HPDE6-E6E7 (cell line): ENCODE data around the gene PERM1.
"Not testable (repeated sequence)": the region's sequence is repeated elsewhere in the genome, so short reads cannot be mapped to it uniquely, and the experiment has no call there.

ENCODE experiments used
- DNase-seq: peaks from one replicate; pipeline ENCODE4 v3.0.0; 2011; ENCODE audit warnings: missing footprints; ENCODE audit errors: extremely low spot score

Gene PERM1, protein sequence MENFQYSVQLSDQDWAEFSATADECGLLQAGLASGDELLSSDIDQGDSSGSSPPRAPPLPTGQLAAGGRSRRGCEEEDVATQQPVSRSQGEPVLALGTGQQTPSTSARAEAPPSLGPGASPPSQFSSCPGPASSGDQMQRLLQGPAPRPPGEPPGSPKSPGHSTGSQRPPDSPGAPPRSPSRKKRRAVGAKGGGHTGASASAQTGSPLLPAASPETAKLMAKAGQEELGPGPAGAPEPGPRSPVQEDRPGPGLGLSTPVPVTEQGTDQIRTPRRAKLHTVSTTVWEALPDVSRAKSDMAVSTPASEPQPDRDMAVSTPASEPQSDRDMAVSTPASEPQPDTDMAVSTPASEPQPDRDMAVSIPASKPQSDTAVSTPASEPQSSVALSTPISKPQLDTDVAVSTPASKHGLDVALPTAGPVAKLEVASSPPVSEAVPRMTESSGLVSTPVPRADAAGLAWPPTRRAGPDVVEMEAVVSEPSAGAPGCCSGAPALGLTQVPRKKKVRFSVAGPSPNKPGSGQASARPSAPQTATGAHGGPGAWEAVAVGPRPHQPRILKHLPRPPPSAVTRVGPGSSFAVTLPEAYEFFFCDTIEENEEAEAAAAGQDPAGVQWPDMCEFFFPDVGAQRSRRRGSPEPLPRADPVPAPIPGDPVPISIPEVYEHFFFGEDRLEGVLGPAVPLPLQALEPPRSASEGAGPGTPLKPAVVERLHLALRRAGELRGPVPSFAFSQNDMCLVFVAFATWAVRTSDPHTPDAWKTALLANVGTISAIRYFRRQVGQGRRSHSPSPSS

DNA sequence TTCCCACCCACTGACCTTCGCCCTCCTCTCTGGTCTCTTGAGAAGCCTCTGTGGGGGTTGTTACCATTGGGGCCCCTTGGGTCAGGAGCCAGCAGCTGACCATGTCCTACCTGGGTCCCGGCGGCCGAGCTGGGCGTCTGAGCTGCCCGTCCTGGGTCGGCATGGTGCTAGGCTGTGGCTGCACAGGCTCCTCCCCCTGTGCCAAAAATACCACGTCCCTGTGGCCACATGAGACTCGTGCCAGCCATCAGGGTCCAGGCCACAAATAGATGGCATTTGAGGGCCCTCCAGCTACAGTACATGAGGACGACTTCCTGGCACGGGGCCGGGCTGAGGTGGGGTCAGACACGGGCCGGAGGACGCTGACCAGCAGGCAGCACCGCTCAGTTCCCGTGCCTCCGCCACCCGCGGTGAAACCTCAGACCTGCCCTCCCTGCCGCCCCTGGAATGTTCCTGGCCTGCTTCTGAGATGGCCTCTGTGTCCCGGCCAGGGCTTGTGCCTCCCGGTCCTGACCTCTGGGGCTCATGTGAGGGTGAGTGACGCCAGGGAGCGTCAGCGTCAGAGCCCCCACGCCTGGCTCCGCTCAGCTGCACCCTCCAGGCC lies at the start of gene PERM1:
Gene PERM1, minus strand, starts transcription at position 139 of the 604 bp plus-strand sequence. CDS start 1,064 bp downstream, outside the sequence.
- no peak for DNase-seq

GRCh38 chr1:1030867-1031658 lies 49.2 kb upstream of the PERM1 start:
- not testable (repeated sequence) for DNase-seq

GRCh38 chr1:1027791-1028190 lies 45.9 kb upstream of the PERM1 start:
- DNase-seq, result no peak

GRCh38 chr1:1026599-1027413 lies 44.9 kb upstream of the PERM1 start:
- DNase-seq, result no peak

DNA sequence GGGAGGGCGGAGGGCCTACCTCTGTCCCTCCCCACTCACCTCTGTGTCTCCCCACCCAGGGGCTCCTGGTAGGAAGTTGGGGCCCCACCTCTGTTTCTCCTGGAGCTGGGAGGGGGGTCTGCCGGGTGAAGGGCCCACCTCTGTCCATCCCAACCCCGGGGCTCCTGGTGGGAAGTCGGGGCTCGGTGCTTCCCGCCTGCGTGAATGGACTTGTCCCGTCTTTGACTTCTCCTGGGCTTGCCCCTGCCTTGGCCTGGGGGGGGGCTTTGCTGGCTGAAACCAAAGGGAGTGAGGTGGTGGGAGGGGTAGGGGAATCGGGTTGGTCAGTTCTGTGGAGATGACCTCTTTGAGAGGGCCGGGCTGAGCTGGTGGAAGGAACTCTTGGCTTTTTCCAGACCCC lies 43.8 kb upstream of the PERM1 start:
- DNase-seq, result no peak

DNA sequence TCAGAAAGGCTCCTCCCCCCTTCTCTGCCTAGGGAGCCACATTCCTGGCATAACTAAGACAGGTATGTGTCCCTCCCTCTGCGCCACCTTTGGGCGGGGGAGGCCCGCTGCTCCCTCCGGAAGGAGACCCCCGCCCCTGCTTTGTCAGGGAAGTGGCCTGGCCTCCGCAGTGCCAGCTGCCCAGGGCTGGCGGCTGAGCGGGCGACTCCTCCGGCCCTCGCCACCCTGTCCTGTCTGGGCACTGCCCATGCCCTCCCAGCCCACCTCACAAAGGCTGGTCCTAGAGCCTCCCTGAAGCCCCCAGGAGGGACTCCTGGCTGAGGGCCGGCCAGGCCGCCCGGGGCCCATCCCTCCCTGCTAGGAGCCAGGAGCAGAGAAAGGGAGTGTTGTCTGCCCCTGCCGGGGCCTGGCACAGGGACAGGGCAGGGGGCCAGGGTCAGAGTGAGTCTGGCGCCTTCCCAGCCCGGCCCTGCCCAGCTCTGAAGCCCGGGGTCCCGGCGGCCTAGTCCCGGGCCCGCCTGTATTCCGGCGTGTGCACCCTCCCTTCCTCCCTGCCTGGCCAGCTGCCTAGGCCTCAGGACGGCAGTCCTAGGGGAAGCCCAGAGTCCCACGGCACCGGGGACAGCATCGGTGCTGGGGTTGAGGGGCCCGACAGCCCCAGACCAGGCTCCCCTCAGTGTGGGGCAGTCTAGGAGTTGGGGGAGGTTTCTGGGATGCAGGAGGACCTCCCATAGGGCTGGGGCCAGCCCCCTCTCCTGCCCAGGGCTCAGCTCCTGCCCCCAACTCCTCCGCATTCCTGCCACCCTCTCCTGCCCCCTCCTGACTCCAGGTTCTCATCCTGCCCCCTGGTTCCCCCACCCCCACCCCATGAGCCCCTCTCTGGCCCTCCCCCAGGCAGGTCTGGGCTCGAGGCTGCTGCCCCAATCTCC lies 43.1 kb upstream of the PERM1 start:
- DNase-seq, result peak; percentile 79

GRCh38 chr1:1024149-1024770 lies 42.4 kb upstream of the PERM1 start:
- DNase-seq, result no peak

DNA sequence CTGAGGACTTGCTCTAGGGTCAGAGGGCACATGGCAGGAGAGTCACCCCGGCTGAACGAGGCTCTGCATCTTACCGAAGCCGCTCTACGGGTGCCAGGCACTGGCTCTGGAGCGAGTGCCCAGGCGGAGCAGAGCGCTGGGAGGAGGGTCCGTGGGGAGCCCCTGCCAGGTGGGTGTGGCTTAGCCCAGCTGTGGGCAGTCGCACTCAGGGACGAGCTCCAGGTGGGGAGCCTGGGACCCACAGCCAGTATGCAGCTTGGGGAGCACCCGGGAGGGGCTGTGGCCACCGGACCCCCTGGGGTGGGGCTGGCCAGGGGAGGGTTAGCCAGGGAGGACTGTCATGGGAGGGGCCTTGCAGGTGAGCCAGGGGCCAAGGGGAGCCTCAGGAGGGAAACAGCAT lies 41.8 kb upstream of the PERM1 start:
- no peak for DNase-seq

DNA sequence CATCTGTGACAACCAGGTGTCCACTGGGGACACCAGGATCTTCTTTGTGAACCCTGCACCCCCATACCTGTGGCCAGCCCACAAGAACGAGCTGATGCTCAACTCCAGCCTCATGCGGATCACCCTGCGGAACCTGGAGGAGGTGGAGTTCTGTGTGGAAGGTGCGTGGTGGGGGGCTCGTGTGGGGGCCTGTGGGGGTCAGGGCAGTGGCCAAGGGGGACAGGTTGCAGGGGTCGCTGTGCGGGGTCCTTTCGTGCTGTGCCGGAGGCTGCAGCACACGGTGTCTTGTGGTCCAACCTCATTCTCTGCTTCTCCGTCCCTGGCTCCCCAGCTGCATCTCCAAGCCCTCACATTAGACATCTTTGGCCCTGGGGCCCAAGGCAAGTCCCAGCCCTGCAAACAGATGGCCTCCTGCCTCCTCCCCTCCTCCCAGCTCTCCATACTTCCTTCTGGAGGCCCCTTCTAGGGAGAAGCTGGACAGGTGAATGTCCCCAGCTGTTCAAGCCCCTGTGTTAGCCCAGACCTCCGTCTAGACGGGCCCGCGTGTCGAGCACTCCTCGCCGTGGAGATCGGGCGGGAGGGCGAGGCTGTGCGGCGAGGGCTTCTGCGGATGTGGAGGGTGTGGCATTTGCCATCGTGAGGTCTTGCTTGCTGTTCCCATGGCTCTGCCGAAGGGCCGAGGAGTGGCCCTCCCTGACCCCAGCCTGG lies 40.6 kb upstream of the PERM1 start:
- no peak for DNase-seq

GRCh38 chr1:1021920-1022259 lies 40.0 kb upstream of the PERM1 start:
- no peak for DNase-seq

DNA sequence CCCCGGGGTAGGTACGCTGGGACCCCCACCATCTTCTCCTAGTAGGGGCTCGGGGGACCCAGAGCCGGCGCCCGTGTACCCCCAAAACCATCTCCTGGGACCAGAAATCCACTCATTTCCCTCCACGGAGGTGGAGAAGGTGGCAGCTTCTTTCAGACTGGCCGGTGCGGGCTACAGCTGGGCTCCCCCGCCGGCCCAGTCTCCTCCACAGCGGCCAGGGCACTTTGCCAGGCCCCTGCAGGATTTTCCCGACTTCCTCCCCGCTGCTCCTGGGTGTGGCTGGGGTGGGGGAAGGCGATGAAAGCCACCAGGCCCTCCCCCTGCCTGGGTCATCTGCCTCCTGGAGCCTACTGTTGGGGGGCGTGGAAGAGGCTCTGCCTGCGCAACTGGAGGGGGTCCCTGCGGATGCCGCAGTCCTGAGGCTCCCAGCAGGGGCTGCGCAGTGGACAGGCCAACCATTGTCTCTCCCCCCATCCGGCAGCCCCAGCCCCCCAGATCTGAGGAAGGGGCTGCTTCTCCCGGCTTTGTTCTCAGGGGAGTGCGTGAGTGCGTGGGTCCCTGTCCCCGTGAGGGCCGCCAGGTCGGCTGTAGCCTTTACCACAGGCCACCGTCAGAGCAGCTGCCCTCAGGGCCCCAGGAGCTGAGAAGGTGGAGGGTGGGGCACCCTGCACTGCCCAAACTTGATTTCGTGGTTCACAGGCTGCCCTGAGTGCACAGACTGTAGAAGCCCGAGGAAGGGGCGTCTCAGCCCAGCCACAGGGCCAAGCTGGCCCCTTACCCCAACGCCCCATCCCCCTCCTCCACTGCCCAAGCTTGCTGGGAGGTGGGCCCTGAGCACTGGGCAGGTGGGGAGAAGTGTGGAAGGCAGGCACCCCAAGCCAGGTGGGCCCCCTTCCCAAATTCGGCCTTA lies 39.4 kb upstream of the PERM1 start:
- DNase-seq, result no peak

DNA sequence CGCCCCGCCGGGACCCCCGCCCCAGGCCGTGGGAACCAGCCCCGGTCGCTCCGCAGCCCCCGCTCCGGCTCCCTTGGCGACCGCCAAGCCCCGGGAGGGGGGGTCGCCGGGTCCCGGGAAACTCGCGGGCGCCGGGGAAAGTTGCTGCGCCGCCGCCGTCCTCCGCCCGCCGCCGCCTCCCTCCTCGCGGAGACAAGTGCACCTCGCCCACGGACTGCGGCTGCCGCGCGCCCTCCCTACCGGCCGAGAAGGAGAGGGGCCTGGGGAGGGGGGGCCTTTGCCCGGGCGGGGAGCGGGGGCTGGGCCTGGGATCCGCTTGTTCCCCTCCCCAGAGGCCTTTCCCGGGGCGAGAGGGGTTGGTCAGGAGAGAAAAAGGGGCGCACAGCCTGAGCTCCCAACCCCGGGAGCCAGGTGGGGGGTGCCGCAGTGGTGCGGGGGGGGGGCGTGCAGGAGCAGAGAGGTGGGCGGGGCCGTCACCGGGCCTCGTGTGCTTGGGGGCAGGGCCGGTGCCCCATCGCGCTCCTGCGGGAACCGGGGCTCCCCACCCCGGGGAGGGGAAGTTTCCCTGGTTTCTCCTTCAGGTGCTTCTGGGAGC lies 38.6 kb upstream of the PERM1 start:
- no peak for DNase-seq

DNA sequence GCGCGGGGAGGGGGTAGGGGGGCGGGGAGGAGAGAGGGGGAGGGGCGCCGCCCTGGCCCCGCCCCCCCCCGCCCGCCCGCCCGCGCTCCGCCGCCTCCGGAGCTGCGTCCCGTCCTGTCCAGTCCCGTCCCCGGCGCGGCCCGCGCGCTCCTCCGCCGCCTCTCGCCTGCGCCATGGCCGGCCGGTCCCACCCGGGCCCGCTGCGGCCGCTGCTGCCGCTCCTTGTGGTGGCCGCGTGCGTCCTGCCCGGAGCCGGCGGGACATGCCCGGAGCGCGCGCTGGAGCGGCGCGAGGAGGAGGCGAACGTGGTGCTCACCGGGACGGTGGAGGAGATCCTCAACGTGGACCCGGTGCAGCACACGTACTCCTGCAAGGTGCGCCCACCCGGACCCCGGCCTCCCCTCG lies 38.1 kb upstream of the PERM1 start, which contains the start of gene AGRN:
Gene AGRN, plus strand, starts transcription at position 121 of the 405 bp plus-strand sequence. Its CDS starts 53 bp downstream, at position 174.
- DNase-seq, result no peak

DNA sequence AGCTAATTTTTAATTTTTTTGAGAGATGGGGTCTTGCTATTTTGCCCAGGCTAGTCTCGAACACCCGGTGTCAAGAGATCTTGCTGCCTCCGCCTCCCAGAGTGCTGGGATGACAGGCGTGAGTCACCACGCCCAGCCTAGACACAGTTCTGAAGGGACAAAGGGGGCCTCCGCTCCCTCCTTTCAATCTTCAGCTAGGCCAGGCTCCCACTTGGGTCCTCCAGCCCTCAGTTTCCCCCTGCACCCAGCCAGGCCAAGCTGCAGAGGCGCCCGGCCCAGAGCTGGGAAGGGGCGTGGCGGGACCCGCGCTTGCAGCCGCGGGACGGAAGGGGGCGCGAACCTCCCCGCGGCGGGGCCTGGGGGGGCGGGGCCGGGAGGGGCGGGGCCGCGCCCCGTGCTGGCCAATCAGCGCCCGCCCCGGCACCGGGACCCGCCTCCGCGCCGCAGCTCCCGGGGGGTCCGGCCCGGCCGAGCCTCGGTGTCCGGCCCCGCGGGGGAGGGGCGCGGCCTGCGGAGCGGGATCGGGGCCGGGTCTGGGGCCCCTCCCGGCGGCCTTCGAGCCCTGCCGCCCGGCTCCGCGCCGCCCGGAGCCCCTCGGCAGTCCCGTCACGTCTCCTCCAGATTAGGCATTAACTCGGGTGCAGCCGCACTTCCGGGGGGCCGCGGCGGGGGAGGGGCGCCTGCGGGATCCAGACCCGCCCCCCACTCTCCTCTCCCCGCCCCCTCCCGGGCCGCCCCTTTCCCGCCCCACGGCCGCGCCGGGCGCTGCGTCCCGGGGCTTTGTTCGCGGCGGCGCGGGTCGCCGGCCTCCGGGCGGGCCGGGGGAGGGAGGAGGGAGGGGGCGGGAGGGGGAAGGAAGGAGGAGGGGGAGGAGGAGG lies 37.5 kb upstream of the PERM1 start:
- peak; percentile 79 for DNase-seq

DNA sequence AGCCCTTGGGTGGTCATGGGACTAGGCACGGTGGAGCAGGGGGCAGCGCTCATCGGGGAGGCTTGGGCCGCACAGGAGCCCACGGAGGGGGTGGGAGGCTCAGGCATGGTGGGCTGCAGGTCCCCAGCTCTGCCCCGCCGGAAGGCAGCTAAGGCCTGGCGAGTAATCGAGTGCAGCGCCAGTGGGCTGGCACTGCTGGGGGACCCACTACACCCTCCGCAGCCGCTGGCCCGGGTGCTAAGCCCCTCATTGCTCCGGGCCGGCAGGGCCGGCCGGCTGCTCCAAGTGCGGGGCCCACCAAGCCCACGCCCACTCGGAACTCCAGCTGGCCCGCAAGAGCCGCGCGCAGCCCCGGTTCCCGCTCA lies 36.4 kb upstream of the PERM1 start:
- DNase-seq, result not testable (repeated sequence)
